Kidney epithelial cell (primary cell): ENCODE data around the gene MDN1. TPM values are rescaled to one million over a fixed set of nuclear protein-coding genes. Genes with fewer than 3 reads are reported as not detected.
"Not testable (repeated sequence)": the region's sequence is repeated elsewhere in the genome, so short reads cannot be mapped to it uniquely, and the experiment has no call there.

Experiments
- DNase-seq: peaks from one replicate; pipeline ENCODE4 v3.0.0-alpha.2; 2010; ENCODE audit warnings: low read depth
- H3K27me3 ChIP-seq: 2 replicates; pipeline ENCODE4 v1.6.0; 2011; ENCODE audit warnings: low read length; ENCODE audit not compliant: control insufficient read depth, insufficient read depth
- H3K36me3 ChIP-seq: 2 replicates; pipeline ENCODE4 v1.5.1; 2011; ENCODE audit warnings: low read length; ENCODE audit not compliant: control insufficient read depth, insufficient read depth
- H3K4me3 ChIP-seq: 2 replicates; pipeline ENCODE4 v1.5.1; 2011; ENCODE audit warnings: low read depth, mild to moderate bottlenecking, control low read depth, low read length
- CTCF ChIP-seq: IDR thresholded peaks from 2 replicates; pipeline ENCODE4 v1.5.1; 2011; ENCODE audit warnings: mild to moderate bottlenecking, moderate library complexity, low read length, control low read depth, inconsistent platforms; ENCODE audit not compliant: insufficient read depth, poor library complexity, severe bottlenecking
- total RNA-seq: library from RNA; depleted of rRNA; stranded (reverse); fragments of >200 nt; gene quantifications from 2 replicates; pipeline ENCODE4 v1.2.3, GENCODE V29; 2015

The MDN1 gene
- total RNA-seq, 1 donor from 2014 or later, result 28.6 TPM

GRCh38 chr6:89834884-89835792 lies 15.5 kb upstream of the MDN1 start:
- TF ChIP-seq CTCF, result no peak
- Histone ChIP-seq H3K4me3 (no peak overlapping the region), H3K27me3 (no peaks in the 10 kb centered on the region), H3K36me3 (no peaks in the 10 kb centered on the region)
- DNase-seq, result no peak

- peak overlapping the region; percentile 99 for H3K4me3 ChIP-seq
- no peak for TF ChIP-seq CTCF
- no peaks in the 10 kb centered on the region for H3K36me3 ChIP-seq
- DNase-seq, result no peak
- no peaks in the 10 kb centered on the region for H3K27me3 ChIP-seq
These were observed 10.7 kb upstream of the MDN1 start for GRCh38 chr6:89830170-89830809.

GRCh38 chr6:89829472-89830169 lies 10.0 kb upstream of the MDN1 start, which contains the start of gene CASP8AP2:
Gene CASP8AP2 (plus strand): TSS chr6:89829880.
- no peak for TF ChIP-seq CTCF
- DNase-seq, result peak; percentile 98
- Histone ChIP-seq H3K4me3 (peak within 1 kb of the TSS; percentile 99), H3K36me3 (no peaks in the 10 kb centered on the region), H3K27me3 (no peaks in the 10 kb centered on the region)

- Histone ChIP-seq H3K27me3 (no peaks in the 10 kb centered on the region), H3K4me3 (peak overlapping the region; percentile 99), H3K36me3 (no peaks in the 10 kb centered on the region)
- DNase-seq, result no peak
- TF ChIP-seq CTCF, result no peak
These were observed 9.4 kb upstream of the MDN1 start for GRCh38 chr6:89828988-89829471.

GRCh38 chr6:89828475-89828987 lies 8.9 kb upstream of the MDN1 start:
- peak overlapping the region; percentile 99 for H3K4me3 ChIP-seq
- H3K27me3 ChIP-seq, DNase-seq, H3K36me3 ChIP-seq: not testable (repeated sequence)
